PC-9 (cell line): ENCODE data around the gene CEACAM18. TPM values are rescaled to one million over a fixed set of nuclear protein-coding genes. Genes with fewer than 3 reads are reported as not detected.

Source experiments
- BruUV-seq: library from RNA; stranded (reverse); fragments of 400-500 nt; replicated peaks from 2 replicates; lab custom pipeline; 2021; lab: Mats Ljungman, UMichigan
- CTCF ChIA-PET: fragments of 300-600 bp; sonication (Branson Sonifier 250); formaldehyde crosslinking; loops from one replicate; lab custom pipeline; 2022; ENCODE audit warnings: antibody characterized with exemption; lab: Charles Lee
- POLR2A ChIA-PET: fragments of 300-600 bp; sonication (Branson Sonifier 250); formaldehyde crosslinking; loops from one replicate; lab custom pipeline; 2022; ENCODE audit warnings: antibody characterized with exemption; ENCODE audit not compliant: unreplicated experiment; lab: Charles Lee
- DNase-seq, 2 experiments: peaks; one replicate each; pipeline versions ENCODE4 v3.0.0 to v3.0.0-alpha.2; 2015 to 2022; ENCODE audit warnings: mixed read lengths in 1 of 2
- H2AFZ ChIP-seq: fragments of 200-600 bp; sonication (generic); 2 replicates; pipeline ENCODE4 v1.8.1; 2017; ENCODE audit warnings: antibody characterized with exemption
- H3F3A ChIP-seq: fragments of 200-600 bp; sonication (generic); 2 replicates; pipeline ENCODE4 v1.8.1; 2017; ENCODE audit warnings: antibody characterized with exemption, mild to moderate bottlenecking, low read depth; ENCODE audit not compliant: insufficient read depth
- H3K27ac ChIP-seq: fragments of 200-600 bp; sonication (generic); 2 replicates; pipeline ENCODE4 v1.6.1; 2016; ENCODE audit warnings: mixed run types
- H3K27me3 ChIP-seq: fragments of 200-600 bp; sonication (generic); 2 replicates; pipeline ENCODE4 v1.6.1; 2016; ENCODE audit warnings: low read depth, mixed run types; ENCODE audit not compliant: insufficient read depth
- H3K36me3 ChIP-seq: fragments of 200-600 bp; sonication (generic); 2 replicates; pipeline ENCODE4 v1.6.1; 2016; ENCODE audit warnings: low read depth, mixed run types
- H3K4me1 ChIP-seq: fragments of 200-600 bp; sonication (generic); replicated peaks from 2 replicates; pipeline ENCODE4 v1.6.1; 2016; ENCODE audit warnings: mixed run types; ENCODE audit not compliant: insufficient read depth
- H3K4me2 ChIP-seq: fragments of 200-600 bp; sonication (generic); 2 replicates; pipeline ENCODE4 v1.6.1; 2017; ENCODE audit warnings: mixed run types
- H3K4me3 ChIP-seq: fragments of 200-600 bp; sonication (generic); 2 replicates; pipeline ENCODE4 v1.6.1; 2016; ENCODE audit warnings: mixed run types
- H3K79me2 ChIP-seq: fragments of 200-600 bp; sonication (generic); 2 replicates; pipeline ENCODE4 v1.6.1; 2017; ENCODE audit warnings: low read depth, mixed run types
- H3K9me2 ChIP-seq: fragments of 200-600 bp; sonication (generic); 2 replicates; pipeline ENCODE4 v1.8.1; 2017; ENCODE audit warnings: mild to moderate bottlenecking; ENCODE audit not compliant: insufficient read depth
- H3K9me3 ChIP-seq: fragments of 200-600 bp; sonication (generic); 2 replicates; pipeline ENCODE4 v1.8.1; 2016; ENCODE audit warnings: low read depth; ENCODE audit not compliant: insufficient read depth
- H4K20me1 ChIP-seq: fragments of 200-600 bp; sonication (generic); 2 replicates; pipeline ENCODE4 v1.8.1; 2017; ENCODE audit not compliant: insufficient read depth
- EZH2 ChIP-seq: fragments of 200-600 bp; sonication (generic); IDR thresholded peaks from 2 replicates; pipeline ENCODE4 v1.8.0; 2017; ENCODE audit warnings: antibody characterized with exemption, low read depth
- intact Hi-C: fragments of 100-400 bp; cut with micrococcal nuclease; formaldehyde crosslinking; loops from one replicate; pipeline ENCODE4 v1.10.0; 2022; ENCODE audit not compliant: unreplicated experiment
- total RNA-seq: library from RNA; stranded (reverse); gene quantifications from 2 replicates; pipeline ENCODE4 v1.2.3, GENCODE V29; 2021
- TF ChIP-seq, protein P1 (sequence below): fragments of 200-600 bp; sonication (generic); conservative IDR thresholded peaks from 2 replicates; pipeline ENCODE4 v1.6.1; 2017; ENCODE audit warnings: mixed run types, antibody characterized with exemption, mild to moderate bottlenecking, moderate library complexity

Gene CEACAM18
- total RNA-seq, 1 experiment from 2014 or later, result not detected

DNA sequence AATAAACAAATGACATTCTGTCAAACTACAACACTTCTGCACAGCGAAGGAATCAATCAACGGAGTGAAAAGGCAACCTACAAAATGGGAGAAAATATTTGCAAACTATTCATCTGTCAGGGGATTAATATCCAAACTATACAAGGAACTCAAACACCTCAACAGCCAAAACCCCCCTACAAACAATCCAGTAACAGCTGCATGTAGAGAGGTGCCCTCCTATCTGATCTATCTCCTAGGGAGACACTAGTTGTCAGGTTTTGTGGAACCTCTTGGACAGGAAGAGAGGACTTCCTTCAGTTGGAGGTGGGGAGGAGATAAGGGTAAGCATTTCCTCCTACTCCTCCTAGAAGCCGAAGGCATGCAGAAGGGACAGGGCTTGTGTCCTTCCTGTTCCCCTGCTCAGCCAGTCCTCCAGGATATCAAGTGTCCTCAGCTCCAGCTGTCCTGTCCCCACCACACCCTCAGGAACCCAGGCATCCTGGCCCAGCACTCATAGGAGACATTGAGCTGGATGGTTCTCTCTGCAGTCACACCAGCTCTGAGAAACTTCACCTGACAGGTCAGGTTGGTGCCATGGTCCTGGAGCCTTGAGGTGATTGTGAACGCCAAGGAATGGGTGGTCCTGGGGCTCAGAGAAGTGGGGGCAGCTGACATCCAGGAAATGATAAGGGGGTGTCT lies 10.3 kb upstream of the CEACAM18 start:
- H3F3A ChIP-seq, result no peaks in the 10 kb centered on the region
- no peak for DNase-seq
- H3K9me3 ChIP-seq, result no peaks in the 10 kb centered on the region
- intact Hi-C loops, result no loop called here
- no peaks in the 10 kb centered on the region for H4K20me1 ChIP-seq
- ChIA-PET POLR2A (no interaction called here), CTCF (no interaction called here)
- H3K36me3 ChIP-seq, result no peaks in the 10 kb centered on the region
- H3K27me3 ChIP-seq, result peaks cover 33% of the 10 kb centered on the region
- no peak overlapping the region for H3K27ac ChIP-seq
- H3K9me2 ChIP-seq, result no peaks in the 10 kb centered on the region
- no peaks in the 10 kb centered on the region for H3K79me2 ChIP-seq
- TF ChIP-seq EZH2, result no peak
- TF ChIP-seq, protein P1, sequence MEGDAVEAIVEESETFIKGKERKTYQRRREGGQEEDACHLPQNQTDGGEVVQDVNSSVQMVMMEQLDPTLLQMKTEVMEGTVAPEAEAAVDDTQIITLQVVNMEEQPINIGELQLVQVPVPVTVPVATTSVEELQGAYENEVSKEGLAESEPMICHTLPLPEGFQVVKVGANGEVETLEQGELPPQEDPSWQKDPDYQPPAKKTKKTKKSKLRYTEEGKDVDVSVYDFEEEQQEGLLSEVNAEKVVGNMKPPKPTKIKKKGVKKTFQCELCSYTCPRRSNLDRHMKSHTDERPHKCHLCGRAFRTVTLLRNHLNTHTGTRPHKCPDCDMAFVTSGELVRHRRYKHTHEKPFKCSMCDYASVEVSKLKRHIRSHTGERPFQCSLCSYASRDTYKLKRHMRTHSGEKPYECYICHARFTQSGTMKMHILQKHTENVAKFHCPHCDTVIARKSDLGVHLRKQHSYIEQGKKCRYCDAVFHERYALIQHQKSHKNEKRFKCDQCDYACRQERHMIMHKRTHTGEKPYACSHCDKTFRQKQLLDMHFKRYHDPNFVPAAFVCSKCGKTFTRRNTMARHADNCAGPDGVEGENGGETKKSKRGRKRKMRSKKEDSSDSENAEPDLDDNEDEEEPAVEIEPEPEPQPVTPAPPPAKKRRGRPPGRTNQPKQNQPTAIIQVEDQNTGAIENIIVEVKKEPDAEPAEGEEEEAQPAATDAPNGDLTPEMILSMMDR, result no peak
- BruUV-seq, result no TSS peak
- no peak overlapping the region for H3K4me2 ChIP-seq
- H3K4me1 ChIP-seq, result no peaks in the 10 kb centered on the region
- H2AFZ ChIP-seq, result no peak overlapping the region
- no peak overlapping the region for H3K4me3 ChIP-seq

- ChIA-PET POLR2A (no interaction called here), CTCF (no interaction called here)
- DNase-seq, result no peak
- Histone ChIP-seq H2AFZ (no peak overlapping the region), H4K20me1 (no peaks in the 10 kb centered on the region), H3K9me3 (no peaks in the 10 kb centered on the region), H3K79me2 (no peaks in the 10 kb centered on the region), H3K27ac (no peak overlapping the region), H3K9me2 (no peaks in the 10 kb centered on the region), H3F3A (no peaks in the 10 kb centered on the region), H3K4me3 (no peak overlapping the region), H3K27me3 (peaks cover 30% of the 10 kb centered on the region), H3K4me2 (no peak overlapping the region), H3K4me1 (no peaks in the 10 kb centered on the region), H3K36me3 (no peaks in the 10 kb centered on the region)
- no TSS peak for BruUV-seq
- TF ChIP-seq EZH2, result no peak
- intact Hi-C loops, result no loop called here
Measured at GRCh38 chr19:51468545-51468920, 9.8 kb upstream of the CEACAM18 start.

DNA sequence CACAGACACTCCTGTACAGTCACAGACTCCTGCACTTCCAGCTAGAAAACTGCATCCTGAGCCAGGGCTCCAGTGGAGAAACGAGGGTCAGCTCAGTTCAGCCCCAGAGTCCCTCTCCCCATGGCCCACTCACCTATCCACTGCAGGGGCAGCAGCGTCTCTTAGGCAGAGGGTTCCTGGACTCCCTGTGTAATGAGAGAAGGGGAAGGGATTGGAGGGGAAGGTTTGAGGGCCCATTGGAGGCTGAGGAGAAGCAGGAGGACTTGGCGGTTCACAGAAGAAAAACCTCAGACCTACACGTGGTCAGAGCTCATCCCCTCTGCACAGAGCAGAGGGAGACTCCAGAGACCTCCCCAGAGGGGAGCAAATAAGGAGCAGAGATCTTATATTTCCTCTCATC lies 9.2 kb upstream of the CEACAM18 start:
- Histone ChIP-seq H3K79me2 (no peaks in the 10 kb centered on the region), H4K20me1 (no peaks in the 10 kb centered on the region), H3K4me1 (no peaks in the 10 kb centered on the region), H3K27ac (no peak overlapping the region), H3K9me3 (no peaks in the 10 kb centered on the region), H3K27me3 (peaks cover 30% of the 10 kb centered on the region), H3K4me2 (no peak overlapping the region), H2AFZ (no peak overlapping the region), H3F3A (no peaks in the 10 kb centered on the region), H3K9me2 (no peaks in the 10 kb centered on the region), H3K36me3 (no peaks in the 10 kb centered on the region), H3K4me3 (no peak overlapping the region)
- no TSS peak for BruUV-seq
- CTCF ChIA-PET, result no interaction called here
- no peak for DNase-seq
- POLR2A ChIA-PET, result no interaction called here
- intact Hi-C loops, result no loop called here
- no peak for TF ChIP-seq EZH2
- TF ChIP-seq, protein P1, result no peak

- no peak overlapping the region for H2AFZ ChIP-seq
- no peaks in the 10 kb centered on the region for H3K4me1 ChIP-seq
- H4K20me1 ChIP-seq, result no peaks in the 10 kb centered on the region
- intact Hi-C loops, result no loop called here
- H3F3A ChIP-seq, result no peaks in the 10 kb centered on the region
- ChIA-PET POLR2A (no interaction called here), CTCF (no interaction called here)
- no peak overlapping the region for H3K4me2 ChIP-seq
- DNase-seq, result no peak
- no peaks in the 10 kb centered on the region for H3K79me2 ChIP-seq
- no peak overlapping the region for H3K27ac ChIP-seq
- H3K9me3 ChIP-seq, result no peaks in the 10 kb centered on the region
- H3K36me3 ChIP-seq, result no peaks in the 10 kb centered on the region
- no peaks in the 10 kb centered on the region for H3K9me2 ChIP-seq
- peaks cover 32% of the 10 kb centered on the region for H3K27me3 ChIP-seq
- BruUV-seq, result no TSS peak
- TF ChIP-seq EZH2, result no peak
- TF ChIP-seq, protein P1, result no peak
- H3K4me3 ChIP-seq, result no peak overlapping the region
Measured at GRCh38 chr19:51469629-51470028, 8.7 kb upstream of the CEACAM18 start.
